G401 (cell line): ENCODE results near the gene CENPB. TPM values are rescaled to one million over a fixed set of nuclear protein-coding genes. Genes with fewer than 3 reads are reported as not detected.
"Not testable (repeated sequence)": the region's sequence is repeated elsewhere in the genome, so short reads cannot be mapped to it uniquely, and the experiment has no call there.

Experiments
- DNase-seq: peaks from one replicate; pipeline ENCODE4 v3.0.0-alpha.2; 2015; ENCODE audit warnings: low spot score
- in situ Hi-C: cut with HindIII; loops from 2 replicates; pipeline ENCODE4 v1.10.0; 2016; ENCODE audit warnings: low sequenced_read_pairs, mixed read lengths
- total RNA-seq: library from RNA; depleted of rRNA; stranded (reverse); fragments of >200 nt; shearing (Covaris generic); gene quantifications from 2 replicates; pipeline ENCODE4 v1.2.3, GENCODE V29; 2014

CENPB gene
- total RNA-seq, 1 experiment from 2014 or later: 46.8 TPM

GRCh38 chr20:3794701-3795420 is 8.3 kb upstream of the CENPB start:
- no peak for DNase-seq
- in situ Hi-C loops: no loop called here

- in situ Hi-C loops, DNase-seq: not testable (repeated sequence)
These were observed 7.6 kb upstream of the CENPB start for GRCh38 chr20:3794168-3794567.

- in situ Hi-C loops, DNase-seq: not testable (repeated sequence)
These were observed 2.7 kb upstream of the CENPB start for GRCh38 chr20:3789201-3789600.

- in situ Hi-C loops: no loop called here
- no peak for DNase-seq
These were observed 2.2 kb upstream of the CENPB start for GRCh38 chr20:3788685-3789155.

- no peak for DNase-seq
- in situ Hi-C loops: no loop called here
These were observed 929 bp upstream of the CENPB start for GRCh38 chr20:3787324-3788014.

- in situ Hi-C loops: no loop called here
- no peak for DNase-seq
These were observed 435 bp downstream of the CENPB start for GRCh38 chr20:3786126-3786484.

GRCh38 chr20:3785240-3786125 is 1.1 kb downstream of the CENPB start:
- in situ Hi-C loops: no loop called here
- no peak for DNase-seq

GRCh38 chr20:3784863-3785239 is 1.7 kb downstream of the CENPB start:
- in situ Hi-C loops: no loop called here
- DNase-seq: no peak

- no peak for DNase-seq
- in situ Hi-C loops: no loop called here
These were observed 2.2 kb downstream of the CENPB start for GRCh38 chr20:3784216-3784853.

GRCh38 chr20:3783511-3784195 is 2.9 kb downstream of the CENPB start:
- DNase-seq: no peak
- in situ Hi-C loops: no loop called here

- DNase-seq: no peak
- in situ Hi-C loops: no loop called here
These were observed 3.5 kb downstream of the CENPB start for GRCh38 chr20:3783068-3783489.

GRCh38 chr20:3782597-3782996 is 3.9 kb downstream of the CENPB start:
- in situ Hi-C loops: no loop called here
- no peak for DNase-seq

- in situ Hi-C loops: no loop called here
These were observed 5.2 kb downstream of the CENPB start, which contains the start of gene SPEF1 for GRCh38 chr20:3781153-3781910. Gene SPEF1 (minus strand): TSS chr20:3781448. CDS start chr20:3781287, 161 bp downstream.

GRCh38 chr20:3778976-3779375 is 7.6 kb downstream of the CENPB start:
- in situ Hi-C loops: no loop called here
- no peak for DNase-seq

More at GRCh38 chr20:3781153-3781910, 5.2 kb downstream of the CENPB start, which contains the start of gene SPEF1:
- peak; percentile 97 for DNase-seq

- in situ Hi-C loops: no loop called here
- peak; percentile 58 for DNase-seq
These were observed 8.6 kb downstream of the CENPB start for GRCh38 chr20:3777716-3778629.

- in situ Hi-C loops: no loop called here
- DNase-seq: no peak
These were observed 9.2 kb downstream of the CENPB start for GRCh38 chr20:3777381-3777715.

- in situ Hi-C loops: no loop called here
- no peak for DNase-seq
These were observed 11.0 kb downstream of the CENPB start for GRCh38 chr20:3775457-3776108.
